NB4 (cell line): ENCODE data around the gene KAT5.

Experiments used
- CTCF ChIP-seq: IDR thresholded peaks from one replicate; pipeline ENCODE4 v1.5.1; 2012; ENCODE audit warnings: low read depth, low read length
- MAX ChIP-seq: IDR thresholded peaks from 2 replicates; pipeline ENCODE4 v1.6.1; 2011; ENCODE audit warnings: low read depth, low read length
- POLR2A ChIP-seq: IDR thresholded peaks from 2 replicates; pipeline ENCODE4 v1.6.1; 2011; ENCODE audit warnings: mild to moderate bottlenecking; ENCODE audit not compliant: insufficient read length; ENCODE audit errors: extremely low read depth

GRCh38 chr11:65727865-65728264, 15.8 kb downstream of the KAT5 start:
- TF ChIP-seq CTCF: no peak
- TF ChIP-seq POLR2A: no peak
- no peak for TF ChIP-seq MAX
